ENCODE results near the gene HRH2.

HRH2 gene

DNA sequence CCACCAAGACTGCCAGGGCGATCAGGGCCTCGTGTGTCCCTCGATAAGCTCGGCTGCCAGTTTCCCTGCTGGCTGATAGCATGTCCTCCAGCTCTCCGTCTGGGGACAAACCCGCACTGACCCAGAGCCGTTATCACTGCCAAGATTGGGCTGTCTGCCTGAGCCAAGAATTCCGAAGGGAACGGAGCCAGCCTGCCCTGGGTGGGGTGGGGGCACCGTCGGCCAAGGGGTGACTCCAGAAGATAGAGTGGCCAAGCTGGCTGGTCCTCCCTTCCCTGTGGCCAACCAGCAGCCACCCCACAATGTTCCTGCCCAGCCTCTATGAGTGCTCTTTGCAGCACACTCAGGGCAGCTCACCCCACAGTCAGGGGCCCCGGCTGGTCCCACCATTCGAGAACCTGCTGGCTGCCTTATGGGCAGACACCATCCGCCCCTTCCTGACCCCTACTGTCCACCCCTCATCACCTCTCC lies 29.4 kb downstream of the HRH2 start:
- no peaks in the 10 kb centered on the region for H3K36me3 ChIP-seq (ENCODE audit: insufficient read depth, low read length)
- H3K9ac ChIP-seq (ENCODE audit: low read depth, low read length), result no peak overlapping the region
- H3K27me3 ChIP-seq (ENCODE audit: control insufficient read depth, insufficient read depth, low read length), result no peaks in the 10 kb centered on the region
- no peak overlapping the region for H3K4me2 ChIP-seq (ENCODE audit: low read length)
- no peaks in the 10 kb centered on the region for H3K4me1 ChIP-seq (ENCODE audit: control insufficient read depth, insufficient read depth, low read length)
- no peak overlapping the region for H3K4me3 ChIP-seq (ENCODE audit: low read length)
- H3K9me3 ChIP-seq (replicated peaks; ENCODE audit: low read length), result peaks cover 6% of the 10 kb centered on the region

GRCh38 chr5:175688352-175689146 lies 30.7 kb downstream of the HRH2 start:
- no peaks in the 10 kb centered on the region for H3K4me1 ChIP-seq (ENCODE audit: control insufficient read depth, insufficient read depth, low read length)

DNA sequence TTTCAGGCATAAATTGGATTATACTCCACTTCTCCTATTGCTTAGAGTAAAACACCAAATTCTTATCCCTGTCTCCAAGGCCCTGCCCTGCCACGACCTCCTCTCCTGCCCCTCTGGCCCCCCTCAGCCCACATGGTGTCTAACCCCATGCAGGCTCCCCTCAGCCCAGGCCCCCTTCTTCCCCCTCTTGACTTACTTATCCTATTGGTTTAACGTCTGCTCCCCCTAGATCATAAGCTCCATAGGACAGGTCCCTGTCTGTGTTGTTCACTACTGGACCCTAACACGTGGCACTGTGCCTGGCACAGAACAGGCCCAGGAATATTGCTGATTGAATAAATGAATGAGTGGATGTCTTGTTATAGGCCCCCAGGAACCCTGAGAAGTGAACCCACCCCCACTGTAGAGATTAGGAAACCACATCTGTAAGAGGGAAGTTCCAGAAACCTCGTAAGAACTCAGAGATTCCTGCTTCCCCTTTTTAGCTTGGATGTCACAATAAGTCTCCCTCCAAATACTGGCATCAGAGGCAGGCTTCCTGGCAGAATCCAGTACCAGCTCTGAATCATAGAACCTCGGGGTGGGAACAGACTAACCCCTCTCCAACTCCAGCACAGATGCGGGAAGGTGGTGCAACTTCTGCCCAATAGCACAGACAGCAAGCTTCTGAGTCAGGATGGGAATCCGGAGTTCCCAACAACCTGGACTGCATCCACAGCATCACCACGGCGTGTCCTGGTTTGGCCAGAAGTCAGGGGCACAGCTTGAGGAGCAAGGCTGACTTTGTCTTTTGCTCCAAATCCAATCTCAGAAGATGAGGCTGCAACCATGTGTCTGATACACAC lies 31.5 kb downstream of the HRH2 start:
- Histone ChIP-seq H3K9ac (ENCODE audit: low read depth, low read length) (no peak overlapping the region), H3K4me1 (ENCODE audit: control insufficient read depth, insufficient read depth, low read length) (no peaks in the 10 kb centered on the region)

More at GRCh38 chr5:175688352-175689146, 30.7 kb downstream of the HRH2 start:
- H3K36me3 ChIP-seq (ENCODE audit: insufficient read depth, low read length), result no peaks in the 10 kb centered on the region
- no peak overlapping the region for H3K9ac ChIP-seq (ENCODE audit: low read depth, low read length)
- H3K27me3 ChIP-seq (ENCODE audit: control insufficient read depth, insufficient read depth, low read length), result no peaks in the 10 kb centered on the region
- H3K9me3 ChIP-seq (replicated peaks; ENCODE audit: low read length), result peaks cover 4% of the 10 kb centered on the region
- H3K4me3 ChIP-seq (ENCODE audit: low read length), result no peak overlapping the region
- no peak overlapping the region for H3K4me2 ChIP-seq (ENCODE audit: low read length)

DNA sequence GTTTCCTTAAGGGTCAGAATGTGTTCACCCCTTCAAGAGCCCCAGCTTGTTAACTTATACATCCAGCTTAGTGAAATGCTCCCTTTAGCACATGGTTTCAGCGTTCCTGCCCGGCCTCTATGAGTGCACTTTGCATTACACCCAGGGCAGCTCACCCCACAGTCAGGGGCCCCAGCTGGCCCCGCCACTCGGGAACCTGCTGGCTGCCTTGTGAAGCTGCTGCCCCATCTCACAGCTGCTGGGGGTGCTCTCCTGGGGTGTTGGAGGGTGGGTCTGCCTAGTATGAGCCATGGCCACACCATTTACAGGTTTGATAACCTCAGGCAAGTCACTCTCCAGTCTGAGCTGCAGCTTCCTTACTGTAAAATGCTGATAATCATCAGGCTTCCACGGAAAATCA lies 32.2 kb downstream of the HRH2 start:
- no peaks in the 10 kb centered on the region for H3K36me3 ChIP-seq (ENCODE audit: insufficient read depth, low read length)
- no peak overlapping the region for H3K4me2 ChIP-seq (ENCODE audit: low read length)
- no peak overlapping the region for H3K4me3 ChIP-seq (ENCODE audit: low read length)
- no peaks in the 10 kb centered on the region for H3K4me1 ChIP-seq (ENCODE audit: control insufficient read depth, insufficient read depth, low read length)
- no peaks in the 10 kb centered on the region for H3K27me3 ChIP-seq (ENCODE audit: control insufficient read depth, insufficient read depth, low read length)
- H3K9me3 ChIP-seq (replicated peaks; ENCODE audit: low read length), result no peaks in the 10 kb centered on the region
- no peak overlapping the region for H3K9ac ChIP-seq (ENCODE audit: low read depth, low read length)

More for the DNA sequence above, 31.5 kb downstream of the HRH2 start:
- Histone ChIP-seq H3K27me3 (ENCODE audit: control insufficient read depth, insufficient read depth, low read length) (no peaks in the 10 kb centered on the region), H3K4me3 (ENCODE audit: low read length) (no peak overlapping the region), H3K4me2 (ENCODE audit: low read length) (no peak overlapping the region), H3K9me3 (replicated peaks; ENCODE audit: low read length) (no peaks in the 10 kb centered on the region), H3K36me3 (ENCODE audit: insufficient read depth, low read length) (no peaks in the 10 kb centered on the region)

DNA sequence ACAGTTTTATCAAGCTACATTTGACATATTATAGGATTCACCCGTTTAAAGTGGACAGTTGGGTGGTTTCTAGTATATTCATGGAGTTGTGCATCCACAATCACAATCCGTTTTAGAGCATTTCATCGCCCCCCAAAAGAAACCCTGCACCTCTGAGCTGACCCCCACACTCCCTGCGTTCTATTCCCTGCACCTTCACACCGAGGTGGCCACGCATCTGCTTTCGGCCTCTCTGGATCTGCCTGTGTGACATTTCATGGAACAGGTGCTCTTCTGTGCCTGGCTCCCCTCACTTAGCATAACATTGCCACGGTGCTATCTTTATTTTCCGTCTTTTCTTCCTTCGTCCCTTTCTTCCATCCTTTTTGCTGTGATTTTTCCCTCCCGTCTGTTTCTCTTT lies 32.7 kb downstream of the HRH2 start:
- Histone ChIP-seq H3K4me3 (ENCODE audit: low read length) (no peak overlapping the region), H3K9me3 (replicated peaks; ENCODE audit: low read length) (no peaks in the 10 kb centered on the region), H3K36me3 (ENCODE audit: insufficient read depth, low read length) (no peaks in the 10 kb centered on the region)

GRCh38 chr5:175691761-175692160 lies 33.9 kb downstream of the HRH2 start:
- Histone ChIP-seq H3K4me2 (ENCODE audit: low read length) (no peak overlapping the region), H3K9ac (ENCODE audit: low read depth, low read length) (no peak overlapping the region), H3K4me3 (ENCODE audit: low read length) (no peak overlapping the region), H3K9me3 (replicated peaks; ENCODE audit: low read length) (no peaks in the 10 kb centered on the region), H3K4me1 (ENCODE audit: control insufficient read depth, insufficient read depth, low read length) (no peaks in the 10 kb centered on the region), H3K36me3 (ENCODE audit: insufficient read depth, low read length) (no peaks in the 10 kb centered on the region), H3K27me3 (ENCODE audit: control insufficient read depth, insufficient read depth, low read length) (no peaks in the 10 kb centered on the region)

More for the DNA sequence above, 32.7 kb downstream of the HRH2 start:
- no peaks in the 10 kb centered on the region for H3K27me3 ChIP-seq (ENCODE audit: control insufficient read depth, insufficient read depth, low read length)
- H3K4me2 ChIP-seq (ENCODE audit: low read length), result no peak overlapping the region
- H3K4me1 ChIP-seq (ENCODE audit: control insufficient read depth, insufficient read depth, low read length), result no peaks in the 10 kb centered on the region
- no peak overlapping the region for H3K9ac ChIP-seq (ENCODE audit: low read depth, low read length)

DNA sequence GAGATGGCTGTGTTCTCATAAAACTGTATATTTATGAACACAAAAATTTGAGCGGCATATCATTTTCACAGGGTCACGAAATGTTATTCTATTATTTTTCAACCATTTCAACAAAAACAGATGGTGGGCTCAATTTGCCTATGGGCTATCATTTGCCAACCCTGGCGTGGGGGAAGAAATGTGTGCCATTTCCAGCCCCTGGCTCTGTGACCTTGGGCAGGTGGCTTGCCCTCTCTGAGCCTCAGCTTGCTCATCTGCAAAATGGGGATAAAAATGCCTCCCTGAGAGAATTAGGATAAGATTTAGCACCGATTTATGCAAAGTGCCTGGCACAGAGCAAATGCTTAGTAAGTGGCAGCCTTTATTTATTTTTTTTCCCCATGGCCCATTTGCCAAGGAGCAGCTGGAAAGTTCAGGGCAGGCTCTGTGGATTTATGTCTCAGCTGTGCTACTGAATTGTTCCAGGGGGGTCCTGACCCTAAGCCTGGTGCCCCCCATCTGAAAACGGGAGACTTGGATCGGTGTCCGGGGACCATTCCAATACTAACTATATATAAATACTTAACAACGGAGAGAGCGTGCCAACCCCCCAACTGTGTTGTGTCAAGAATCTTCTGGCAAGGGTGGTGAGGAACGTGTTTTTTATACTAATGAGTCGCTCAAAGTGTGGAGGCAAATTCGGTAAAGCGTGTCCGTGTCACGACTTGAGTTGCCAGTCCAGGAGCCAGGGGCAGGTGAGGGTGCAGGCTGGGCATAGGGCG lies 34.5 kb downstream of the HRH2 start:
- Histone ChIP-seq H3K9me3 (replicated peaks; ENCODE audit: low read length) (no peaks in the 10 kb centered on the region), H3K4me1 (ENCODE audit: control insufficient read depth, insufficient read depth, low read length) (no peaks in the 10 kb centered on the region), H3K4me3 (ENCODE audit: low read length) (no peak overlapping the region), H3K4me2 (ENCODE audit: low read length) (no peak overlapping the region), H3K27me3 (ENCODE audit: control insufficient read depth, insufficient read depth, low read length) (no peaks in the 10 kb centered on the region), H3K36me3 (ENCODE audit: insufficient read depth, low read length) (no peaks in the 10 kb centered on the region), H3K9ac (ENCODE audit: low read depth, low read length) (no peak overlapping the region)

DNA sequence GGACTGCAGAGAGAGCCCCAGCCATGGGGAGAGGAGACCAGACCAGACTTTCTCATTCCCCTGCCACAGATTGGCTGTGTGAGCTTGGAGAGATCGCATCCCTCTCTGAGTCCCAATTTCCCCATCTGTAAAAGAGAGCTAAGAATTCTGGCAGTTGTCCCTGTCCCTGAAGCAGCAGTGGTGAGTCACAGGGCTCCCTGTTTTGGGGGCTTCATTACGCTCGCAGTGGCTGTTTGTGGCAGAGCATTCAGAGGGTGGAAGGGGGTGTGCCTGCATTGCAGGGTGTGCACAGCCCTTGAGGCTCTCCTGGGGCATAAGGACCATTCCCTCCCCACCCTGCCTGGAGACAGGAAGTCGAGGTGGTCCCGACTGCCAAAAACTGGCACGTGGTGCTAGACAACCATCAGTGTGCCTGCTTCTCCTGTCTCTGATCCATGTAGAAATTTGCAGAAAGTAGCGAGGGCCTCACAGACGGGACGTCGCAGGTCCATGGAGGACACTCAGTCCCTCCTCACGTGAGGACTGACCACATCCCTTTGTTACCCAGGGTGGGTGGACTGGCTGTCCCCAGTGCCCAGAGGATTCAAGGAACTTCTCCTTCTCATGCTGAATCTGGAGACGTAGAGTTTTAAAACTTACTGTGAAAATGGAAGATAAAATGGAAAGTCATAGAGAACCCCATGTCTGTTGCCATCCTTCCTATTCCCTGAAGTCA lies 35.3 kb downstream of the HRH2 start:
- H3K4me3 ChIP-seq (ENCODE audit: low read length), result no peak overlapping the region
- H3K27me3 ChIP-seq (ENCODE audit: control insufficient read depth, insufficient read depth, low read length), result no peaks in the 10 kb centered on the region
- peaks cover 4% of the 10 kb centered on the region for H3K9me3 ChIP-seq (replicated peaks; ENCODE audit: low read length)
- no peaks in the 10 kb centered on the region for H3K36me3 ChIP-seq (ENCODE audit: insufficient read depth, low read length)
- no peak overlapping the region for H3K4me2 ChIP-seq (ENCODE audit: low read length)
- no peak overlapping the region for H3K9ac ChIP-seq (ENCODE audit: low read depth, low read length)
- H3K4me1 ChIP-seq (ENCODE audit: control insufficient read depth, insufficient read depth, low read length), result no peaks in the 10 kb centered on the region

DNA sequence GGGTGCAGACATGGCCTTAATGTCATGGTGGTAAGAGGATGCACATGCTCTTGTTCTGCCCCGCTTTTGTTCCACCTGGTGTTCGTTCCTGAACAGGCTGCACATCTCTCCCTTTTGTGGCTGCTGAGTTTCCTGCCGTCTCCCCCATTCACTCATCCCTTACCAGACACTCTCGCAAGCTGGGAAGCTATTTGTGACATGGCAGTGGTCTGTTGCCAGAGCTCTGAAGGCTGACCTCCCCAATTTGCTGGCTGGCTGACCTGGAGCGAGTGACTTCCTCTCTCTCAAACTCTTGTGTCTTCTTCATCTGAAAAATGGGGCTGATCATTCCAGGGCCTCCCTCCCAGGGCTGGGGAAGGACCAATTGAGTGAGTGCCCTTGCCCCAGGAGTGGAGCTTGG lies 35.9 kb downstream of the HRH2 start:
- H3K27me3 ChIP-seq (ENCODE audit: control insufficient read depth, insufficient read depth, low read length), result no peaks in the 10 kb centered on the region
- peaks cover 5% of the 10 kb centered on the region for H3K9me3 ChIP-seq (replicated peaks; ENCODE audit: low read length)
- H3K36me3 ChIP-seq (ENCODE audit: insufficient read depth, low read length), result no peaks in the 10 kb centered on the region
- no peak overlapping the region for H3K9ac ChIP-seq (ENCODE audit: low read depth, low read length)
- no peak overlapping the region for H3K4me2 ChIP-seq (ENCODE audit: low read length)
- H3K4me1 ChIP-seq (ENCODE audit: control insufficient read depth, insufficient read depth, low read length), result no peaks in the 10 kb centered on the region
- H3K4me3 ChIP-seq (ENCODE audit: low read length), result no peak overlapping the region

GRCh38 chr5:175694371-175695160 lies 36.7 kb downstream of the HRH2 start:
- H3K36me3 ChIP-seq (ENCODE audit: insufficient read depth, low read length), result no peaks in the 10 kb centered on the region
- H3K9ac ChIP-seq (ENCODE audit: low read depth, low read length), result no peak overlapping the region
- H3K27me3 ChIP-seq (ENCODE audit: control insufficient read depth, insufficient read depth, low read length), result no peaks in the 10 kb centered on the region
- peaks cover 5% of the 10 kb centered on the region for H3K9me3 ChIP-seq (replicated peaks; ENCODE audit: low read length)
- no peak overlapping the region for H3K4me3 ChIP-seq (ENCODE audit: low read length)
- no peaks in the 10 kb centered on the region for H3K4me1 ChIP-seq (ENCODE audit: control insufficient read depth, insufficient read depth, low read length)
- H3K4me2 ChIP-seq (ENCODE audit: low read length), result no peak overlapping the region
